ENCODE measurements around the gene AEBP1.

AEBP1 gene

DNA sequence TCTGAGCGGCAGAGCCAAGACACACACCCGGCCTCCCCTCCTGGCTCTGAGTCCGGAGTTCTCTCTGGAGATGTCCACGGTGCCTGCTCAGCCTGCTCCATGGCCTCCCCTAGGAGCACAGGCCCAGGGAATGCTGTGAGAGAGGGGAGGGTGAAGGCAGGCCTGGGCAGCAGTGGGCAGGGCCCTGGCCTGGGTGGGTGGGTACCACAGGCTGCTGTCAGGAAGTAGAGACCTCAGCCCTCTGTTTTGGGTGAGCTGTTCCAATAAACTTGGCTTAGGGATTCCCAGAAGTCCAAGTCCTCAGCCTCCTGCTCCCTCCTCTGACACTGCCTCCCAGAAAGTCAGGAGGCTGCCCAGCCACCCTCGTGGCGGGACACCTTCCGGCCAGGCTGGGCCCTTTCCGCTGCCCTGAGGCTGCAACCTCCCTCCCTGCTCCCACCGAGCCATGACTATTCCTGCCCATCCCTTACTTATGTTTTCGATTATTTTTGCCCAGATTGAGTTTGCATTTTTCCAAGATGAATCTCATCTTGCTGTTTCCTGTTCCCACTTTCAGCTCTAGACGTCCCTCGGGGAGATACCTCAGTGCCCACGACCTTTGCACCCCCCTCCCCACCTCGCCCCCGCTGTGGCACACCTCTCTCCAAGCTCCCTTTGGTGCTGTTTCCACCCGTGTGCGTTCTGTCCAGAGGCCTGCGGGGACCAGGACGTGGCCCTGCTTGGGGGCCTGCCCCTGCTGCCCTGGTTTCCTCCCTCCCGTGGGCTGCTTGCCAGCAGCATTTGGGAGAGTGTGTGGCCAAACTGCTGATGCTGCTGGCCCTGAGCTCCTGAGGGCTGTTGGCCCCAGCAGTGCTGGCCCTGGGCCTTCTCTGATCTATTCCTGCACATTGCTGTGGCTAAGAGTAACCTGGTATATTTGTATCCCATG lies 16.0 kb upstream of the AEBP1 start:
- DNase-seq, result no peak

DNA sequence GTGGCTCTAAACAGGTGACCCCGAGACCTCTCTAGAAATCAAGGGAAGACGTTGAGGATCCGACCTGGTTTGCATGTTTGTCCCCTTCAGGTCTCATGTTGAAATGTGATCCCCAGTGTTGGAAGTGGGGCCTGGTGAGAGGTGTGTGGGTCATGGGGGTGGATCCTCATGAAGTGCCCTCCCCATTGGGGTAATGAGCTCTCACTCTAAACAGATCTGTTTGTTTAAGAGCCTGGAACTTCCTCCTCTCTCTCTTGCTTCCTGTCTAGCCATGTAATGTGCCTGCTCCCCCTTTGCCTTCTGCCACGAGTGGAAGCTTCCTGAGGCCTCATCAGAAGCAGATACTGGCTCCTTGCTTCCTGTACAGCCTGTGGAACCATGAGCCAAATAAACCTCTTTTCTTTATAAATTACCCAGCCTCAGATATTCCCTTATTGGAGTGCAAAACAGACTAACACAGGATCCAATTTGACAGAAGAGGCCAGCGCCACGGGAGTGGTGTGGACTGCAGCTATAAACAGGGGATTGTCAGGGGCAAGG lies 11.0 kb upstream of the AEBP1 start:
- no peak for DNase-seq

GRCh38 chr7:44094365-44094764 lies 9.8 kb upstream of the AEBP1 start:
- DNase-seq, result no peak

DNA sequence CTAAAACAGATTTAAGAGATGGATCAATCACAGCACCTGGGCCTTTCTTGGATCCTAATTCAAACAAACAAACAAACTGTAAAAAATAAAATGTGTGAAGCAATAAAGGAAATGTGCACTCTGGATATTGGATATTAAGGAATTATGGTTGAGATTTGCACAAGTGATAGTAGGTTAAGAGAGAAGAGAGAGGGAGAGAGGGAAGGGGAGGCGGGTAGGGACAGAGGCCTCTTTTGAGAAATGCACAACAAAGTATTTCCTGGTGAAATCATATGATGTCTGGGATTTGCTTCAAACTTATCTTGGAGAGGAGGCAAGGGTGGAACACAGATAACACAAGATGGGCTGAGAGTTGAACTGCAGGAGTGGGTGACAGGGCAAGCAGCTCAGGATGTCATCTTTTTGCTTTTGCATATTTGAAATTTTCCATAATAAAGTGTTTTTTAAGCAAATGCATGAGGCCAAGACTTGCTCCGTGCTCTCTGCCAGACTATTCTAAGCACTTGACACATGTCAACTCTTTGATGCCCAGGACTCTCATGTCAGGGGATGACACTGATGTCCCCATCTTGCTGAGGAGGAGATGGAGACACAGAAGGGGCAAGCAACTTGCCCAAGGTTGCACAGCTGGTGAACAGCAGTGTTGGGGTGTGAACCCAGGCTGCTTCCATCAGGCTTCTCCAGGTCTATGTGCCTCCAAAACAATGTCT lies 9.1 kb upstream of the AEBP1 start:
- DNase-seq, result no peak

- no peak for DNase-seq
These were observed 8.4 kb upstream of the AEBP1 start for GRCh38 chr7:44095781-44096180.

GRCh38 chr7:44096326-44096881 lies 7.7 kb upstream of the AEBP1 start:
- DNase-seq, result no peak

DNA sequence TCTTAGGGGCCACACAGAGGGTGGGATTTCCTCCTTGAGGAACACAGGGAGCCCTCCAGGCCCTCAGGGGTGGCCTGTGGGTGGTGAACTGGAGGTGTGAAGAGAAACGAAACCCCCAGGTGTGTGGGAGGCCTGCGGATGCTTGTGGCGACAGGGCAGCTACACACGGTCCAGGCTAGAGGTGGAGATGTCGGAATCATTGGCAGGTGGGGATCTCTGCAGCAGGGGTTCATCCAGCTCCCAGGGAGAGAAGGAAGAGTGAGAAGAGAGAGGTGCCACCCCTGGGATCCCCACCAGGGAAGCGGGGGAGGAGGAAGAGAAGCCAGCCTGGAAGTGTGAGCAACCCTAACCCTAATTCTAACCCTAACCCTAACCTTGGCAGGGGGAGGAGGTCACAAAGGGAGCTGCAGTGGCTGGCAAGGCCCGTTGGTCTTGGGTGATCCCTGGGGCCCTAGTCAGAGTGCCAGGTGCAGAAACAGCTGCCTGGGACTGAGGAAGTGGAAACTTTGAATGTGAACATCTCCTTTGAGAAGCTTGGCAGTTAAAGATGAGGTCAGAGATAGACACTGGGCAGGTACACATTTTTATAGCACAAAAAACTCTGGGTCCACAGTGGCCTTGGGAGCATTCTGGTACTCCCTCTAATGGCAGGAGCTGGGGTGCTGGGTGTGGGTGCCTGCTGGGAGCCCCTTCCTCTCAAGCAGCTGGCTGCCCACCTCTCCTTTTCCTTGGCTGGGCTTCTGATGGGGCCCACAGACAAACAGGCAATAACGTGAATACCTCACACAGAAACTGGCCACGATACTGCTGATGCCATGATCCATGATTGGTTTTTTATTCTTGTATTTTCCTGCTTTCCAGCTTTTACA lies 6.8 kb upstream of the AEBP1 start:
- no peak for DNase-seq

GRCh38 chr7:44098092-44099068 lies 5.8 kb upstream of the AEBP1 start:
- no peak for DNase-seq

DNA sequence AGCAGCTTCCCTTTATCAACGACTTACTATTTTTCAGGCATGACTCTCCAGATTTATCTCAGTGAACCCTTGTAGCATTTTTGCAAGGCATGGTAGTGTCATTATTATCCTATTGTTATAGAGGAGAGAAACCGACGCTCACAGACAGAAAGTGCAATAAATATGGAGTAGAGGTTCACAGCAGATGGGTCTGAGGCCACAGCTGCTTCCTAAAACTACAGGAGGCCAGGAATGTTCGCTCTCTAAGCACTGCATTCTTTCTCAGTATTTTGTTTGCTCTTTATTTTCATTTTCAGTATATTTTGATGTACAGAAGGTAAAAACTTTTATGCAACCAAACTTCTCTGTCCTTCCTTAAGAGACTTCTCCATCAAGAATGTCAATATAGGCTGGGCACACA lies 4.5 kb upstream of the AEBP1 start:
- no peak for DNase-seq

DNA sequence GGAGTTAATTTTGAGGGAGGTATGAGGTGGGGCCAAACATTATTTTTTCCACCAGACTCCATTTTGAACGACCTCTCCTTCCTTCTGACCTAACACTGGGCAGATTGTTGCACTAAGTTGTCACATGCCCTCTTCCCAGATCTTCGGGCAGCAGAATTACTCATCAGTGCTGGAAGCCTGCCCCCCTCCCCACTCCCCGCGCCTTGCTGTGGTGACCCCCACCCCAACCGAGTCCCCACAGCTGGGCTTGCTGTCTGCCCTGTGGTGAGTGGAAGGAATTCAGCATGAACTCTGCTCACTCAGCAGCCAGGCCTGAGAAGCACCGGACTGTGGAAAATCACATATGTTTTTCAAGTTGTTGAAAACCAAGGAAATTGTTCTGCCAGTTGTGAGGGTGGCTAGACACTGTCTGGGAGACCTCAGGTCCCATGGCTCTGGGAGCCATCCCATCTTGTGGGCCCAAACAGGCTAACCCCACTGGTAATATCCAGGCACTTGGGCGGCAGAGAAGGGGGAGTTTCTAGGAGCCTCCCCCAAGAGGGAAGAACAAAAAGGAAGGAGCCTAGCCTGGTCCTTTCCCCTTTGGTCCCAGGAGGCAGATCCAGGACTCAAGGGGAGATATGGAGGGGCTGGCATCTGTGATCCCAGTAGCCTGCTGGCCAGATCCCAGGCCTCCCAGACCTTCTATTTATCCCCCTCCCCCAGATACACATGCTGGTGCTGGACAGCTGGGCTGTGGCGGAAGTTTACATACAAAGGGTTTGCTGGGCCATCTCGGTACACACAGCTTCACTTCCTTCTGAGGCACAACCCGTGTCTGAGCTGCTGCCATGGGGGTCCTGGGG lies 3.5 kb upstream of the AEBP1 start:
- DNase-seq, result no peak

DNA sequence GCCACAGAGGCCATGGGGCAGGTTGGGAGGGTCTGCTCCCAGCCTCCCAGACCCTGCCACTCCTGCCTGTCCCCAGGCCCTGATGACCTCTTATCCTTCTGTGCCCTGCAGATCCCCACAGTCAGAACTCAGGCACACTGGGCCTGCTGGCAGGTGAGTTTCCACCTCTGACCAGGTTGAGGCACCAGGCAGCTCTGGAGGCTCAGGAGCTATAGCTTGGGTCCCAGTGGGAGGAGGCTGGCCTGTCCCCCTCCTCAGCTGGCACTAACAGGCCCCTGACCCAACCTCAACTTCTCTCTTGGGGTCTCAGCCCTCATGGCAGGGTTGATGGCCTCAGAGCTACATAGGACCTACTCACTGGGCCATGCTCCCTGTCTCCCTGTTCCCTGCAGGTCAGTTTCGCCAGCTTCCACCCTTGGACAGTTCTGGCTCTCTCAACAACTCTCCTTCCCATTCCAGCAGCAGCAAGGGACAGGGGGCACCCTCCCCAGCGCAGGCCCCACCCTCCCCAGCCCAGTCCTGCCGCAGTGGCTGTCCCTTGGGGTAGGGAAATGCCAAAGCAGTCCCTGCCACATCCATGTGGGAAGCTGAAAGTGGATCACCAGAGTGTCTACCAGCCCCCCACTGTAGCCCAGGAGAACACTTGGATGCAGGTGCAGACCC lies 2.7 kb upstream of the AEBP1 start:
- no peak for DNase-seq

GRCh38 chr7:44101966-44102845 lies 1.9 kb upstream of the AEBP1 start:
- DNase-seq, result no peak

- no peak for DNase-seq
These were observed 1.1 kb upstream of the AEBP1 start for GRCh38 chr7:44102846-44103565.

DNA sequence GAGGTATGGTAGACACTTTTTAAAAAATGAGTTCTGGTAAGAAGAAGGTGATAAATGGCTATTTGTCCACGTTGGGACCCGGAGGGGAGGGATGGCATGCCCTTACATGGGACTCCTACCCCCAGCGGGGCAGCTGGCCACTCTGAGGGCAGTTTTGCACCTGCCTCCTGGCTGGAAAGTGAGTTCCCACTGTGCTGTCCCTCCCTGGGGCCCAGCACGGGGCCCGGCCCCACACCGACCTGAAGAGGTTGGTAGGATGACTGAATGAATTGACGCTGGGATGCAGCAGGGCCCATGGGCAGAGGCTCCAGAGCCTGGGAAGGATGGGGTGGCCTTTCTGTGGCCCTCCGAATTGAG lies 601 bp upstream of the AEBP1 start:
- no peak for DNase-seq

DNA sequence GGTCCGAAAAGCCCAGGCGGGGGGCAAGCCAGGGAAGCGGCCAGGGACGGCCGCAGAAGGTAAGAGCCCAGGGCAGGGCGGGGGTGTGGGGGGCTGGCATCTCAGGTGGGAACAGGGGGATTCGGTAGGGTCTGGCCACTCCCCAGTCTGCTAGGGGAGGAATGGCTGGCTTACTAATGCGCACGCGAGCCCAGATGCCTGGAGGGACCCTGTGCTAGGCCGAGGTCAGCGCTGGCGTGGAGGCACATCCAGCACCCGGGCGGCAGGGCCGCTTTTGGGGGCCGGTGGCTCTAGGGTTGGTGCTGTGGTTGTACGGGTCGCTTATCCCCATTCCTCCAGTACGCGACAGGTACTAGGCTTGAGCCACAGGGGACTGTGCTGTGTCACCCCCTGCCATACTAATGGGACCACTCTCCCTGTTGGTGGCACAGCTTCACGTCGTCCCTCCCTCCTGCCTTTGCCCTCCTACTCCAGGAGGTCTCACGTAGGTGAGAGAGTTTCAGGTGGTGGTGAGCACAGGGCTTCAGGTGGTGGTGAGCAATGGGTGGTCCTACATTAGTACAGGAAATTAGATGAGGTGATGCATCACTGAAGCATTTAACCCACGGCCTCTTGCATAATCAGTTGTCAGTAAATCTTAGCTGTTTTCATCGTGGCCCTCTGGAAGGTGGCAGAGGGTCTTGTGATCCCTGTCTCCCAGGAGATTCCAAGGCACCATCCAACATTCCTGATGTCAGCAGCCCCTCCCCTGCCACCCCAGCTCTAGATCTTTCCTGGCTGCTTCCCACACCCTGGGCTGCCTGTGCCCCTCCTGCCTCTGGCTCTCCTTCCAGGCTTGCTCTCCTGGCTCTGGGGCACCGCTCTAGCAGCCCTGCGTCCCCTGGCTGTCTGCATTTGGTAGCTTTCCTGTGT lies 971 bp downstream of the AEBP1 start:
- DNase-seq, result no peak

GRCh38 chr7:44105832-44106231 lies 1.7 kb downstream of the AEBP1 start:
- DNase-seq, result no peak

All from CD4-positive, alpha-beta T cell treated with Interleukin-4 for 4 hours (primary cell).